GM12801 (cell line): ENCODE measurements around the gene C14orf39.

Experiments
- CTCF ChIP-seq: IDR thresholded peaks from one replicate; pipeline ENCODE4 v1.5.1; 2011; ENCODE audit warnings: control low read depth; ENCODE audit not compliant: insufficient read length; ENCODE audit errors: extremely low read depth

The C14orf39 gene

GRCh38 chr14:60485057-60485597 lies 736 bp downstream of the C14orf39 start:
- no peak for TF ChIP-seq CTCF

GRCh38 chr14:60482743-60483142 lies 3.1 kb downstream of the C14orf39 start:
- no peak for TF ChIP-seq CTCF

GRCh38 chr14:60455875-60456274 lies 30.0 kb downstream of the C14orf39 start:
- no peak for TF ChIP-seq CTCF

- no peak for TF ChIP-seq CTCF
Measured at GRCh38 chr14:60430276-60430675, 55.6 kb downstream of the C14orf39 start.

- TF ChIP-seq CTCF: no peak
Measured at GRCh38 chr14:60420050-60420449, 65.8 kb downstream of the C14orf39 start.

GRCh38 chr14:60396718-60397343 lies 89.0 kb downstream of the C14orf39 start:
- TF ChIP-seq CTCF: no peak
